Measurements from ENCODE around the gene NFATC2.

DNA sequence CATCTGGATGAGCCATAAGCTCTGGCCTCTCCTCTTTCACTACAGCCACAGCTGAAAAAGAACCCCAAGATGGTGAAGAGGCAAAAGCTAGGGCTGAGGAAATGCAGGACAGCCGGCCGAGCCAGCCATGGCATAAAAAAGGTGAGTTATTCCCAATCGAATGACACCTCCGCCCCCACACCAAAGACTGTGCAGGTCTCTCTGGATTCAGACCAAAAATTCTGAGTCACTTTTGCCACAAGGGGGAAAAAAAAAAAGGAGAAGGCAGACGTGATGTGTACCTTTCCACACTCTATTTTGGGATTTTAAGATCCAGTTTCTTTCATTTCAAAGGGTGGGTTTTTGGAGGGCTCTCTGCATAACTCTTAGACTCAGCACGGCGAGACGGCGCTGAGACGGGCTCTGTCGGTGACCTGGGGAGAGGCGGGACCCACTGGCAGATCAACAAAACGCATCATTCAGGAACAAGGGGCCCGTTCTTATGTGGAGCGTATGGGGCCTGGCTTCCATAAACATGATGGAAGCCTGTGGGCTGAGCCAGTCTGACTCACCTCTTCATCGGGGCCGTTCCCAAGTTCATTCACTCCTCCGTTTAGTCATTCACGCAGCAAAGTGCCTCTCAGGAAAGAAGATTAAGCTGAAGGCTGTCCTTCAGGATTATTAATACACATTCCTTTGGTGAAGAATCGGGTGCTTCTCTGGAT lies 54.8 kb downstream of the NFATC2 start:
- TF ChIP-seq CTCF (IDR thresholded peaks at IDR 0.05; ENCODE audit: control extremely low read depth in 1 of 3, insufficient read depth in 1 of 3, low read depth in 1 of 3, low read length in 3 of 3) (no peak), JUN (IDR thresholded peaks at IDR 0.05; ENCODE audit: low read depth, low read length) (no peak), CEBPB (IDR thresholded peaks at IDR 0.05; ENCODE audit: low read depth, low read length) (no peak), POLR2A (IDR thresholded peaks at IDR 0.05; ENCODE audit: control extremely low read depth in 1 of 2, low read depth in 2 of 2, low read length in 2 of 2) (no peak), ZNF274 (IDR thresholded peaks at IDR 0.05; ENCODE audit: borderline replicate concordance, extremely low read depth, low read length) (no peak), KDM4A (IDR thresholded peaks at IDR 0.05; ENCODE audit: low read depth, low read length, severe bottlenecking) (no peak), POU5F1 (IDR thresholded peaks at IDR 0.05; ENCODE audit: low read depth, low read length) (no peak), TBP (IDR thresholded peaks at IDR 0.05; ENCODE audit: low read depth, low read length) (no peak), PHF8 (conservative IDR thresholded peaks at IDR 0.05; ENCODE audit: low read depth, low read length) (no peak), CHD1 (IDR thresholded peaks at IDR 0.05; ENCODE audit: low read depth, low read length) (no peak), HDAC2 (IDR thresholded peaks at IDR 0.05; ENCODE audit: borderline replicate concordance in 1 of 2, low read depth in 2 of 2, low read length in 2 of 2) (no peak), CBX8 (IDR thresholded peaks at IDR 0.05; ENCODE audit: borderline replicate concordance, low read depth, low read length) (no peak), POLR2AphosphoS5 (IDR thresholded peaks at IDR 0.05; ENCODE audit: low read depth, low read length) (no peak)
- TF ChIP-seq, protein P1, sequence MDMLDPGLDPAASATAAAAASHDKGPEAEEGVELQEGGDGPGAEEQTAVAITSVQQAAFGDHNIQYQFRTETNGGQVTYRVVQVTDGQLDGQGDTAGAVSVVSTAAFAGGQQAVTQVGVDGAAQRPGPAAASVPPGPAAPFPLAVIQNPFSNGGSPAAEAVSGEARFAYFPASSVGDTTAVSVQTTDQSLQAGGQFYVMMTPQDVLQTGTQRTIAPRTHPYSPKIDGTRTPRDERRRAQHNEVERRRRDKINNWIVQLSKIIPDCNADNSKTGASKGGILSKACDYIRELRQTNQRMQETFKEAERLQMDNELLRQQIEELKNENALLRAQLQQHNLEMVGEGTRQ (IDR thresholded peaks at IDR 0.05; ENCODE audit: low read length) = no peak
